PC-3 (cell line): ENCODE results near the gene ENPP3. TPM values are rescaled to one million over a fixed set of nuclear protein-coding genes. Genes with fewer than 3 reads are reported as not detected.

ENCODE experiments used
- ATAC-seq: fragments of 200-7000 bp; cut with Tn5 transposase; 2 replicates; pipeline ENCODE4 v1.9.1; 2020; ENCODE audit warnings: mild to moderate bottlenecking, moderate library complexity
- BruUV-seq: library from RNA; stranded (reverse); fragments of 400-500 nt; replicated peaks from 2 replicates; lab custom pipeline; 2021; lab: Mats Ljungman, UMichigan
- CTCF ChIA-PET: fragments of 300-600 bp; sonication (Branson Sonifier 250); formaldehyde crosslinking; loops from one replicate; lab custom pipeline; 2022; ENCODE audit warnings: antibody characterized with exemption; lab: Charles Lee
- POLR2A ChIA-PET: fragments of 300-600 bp; sonication (Branson Sonifier 250); formaldehyde crosslinking; loops from one replicate; lab custom pipeline; 2022; ENCODE audit warnings: antibody characterized with exemption; ENCODE audit not compliant: unreplicated experiment; lab: Charles Lee
- DNase-seq: peaks from one replicate; pipeline ENCODE4 v3.0.0-alpha.2; 2015
- H2AFZ ChIP-seq: fragments of 300-600 bp; sonication (generic); 2 replicates; pipeline ENCODE4 v1.6.0; 2016; ENCODE audit warnings: antibody characterized with exemption, low read length
- H3F3A ChIP-seq: fragments of 300-600 bp; sonication (generic); one replicate; pipeline ENCODE4 v1.6.0; 2017; ENCODE audit warnings: antibody characterized with exemption, low read length, control low read depth, mild to moderate bottlenecking; ENCODE audit not compliant: unreplicated experiment
- H3K27ac ChIP-seq: fragments of 300-600 bp; sonication (generic); 2 replicates; pipeline ENCODE4 v1.5.1; 2016; ENCODE audit warnings: mild to moderate bottlenecking, low read length
- H3K27me3 ChIP-seq: fragments of 300-600 bp; sonication (generic); 2 replicates; pipeline ENCODE4 v1.6.1; 2016; ENCODE audit warnings: low read length, mixed read lengths
- H3K36me3 ChIP-seq: fragments of 300-600 bp; sonication (generic); 2 replicates; pipeline ENCODE4 v1.6.1; 2016; ENCODE audit warnings: low read depth, mixed run types, low read length, mixed read lengths
- H3K4me1 ChIP-seq: fragments of 300-600 bp; sonication (generic); 2 replicates; pipeline ENCODE4 v1.5.1; 2016; ENCODE audit warnings: low read length; ENCODE audit not compliant: insufficient read depth
- H3K4me2 ChIP-seq: fragments of 300-600 bp; sonication (generic); 2 replicates; pipeline ENCODE4 v1.6.0; 2016; ENCODE audit warnings: low read length
- H3K4me3 ChIP-seq: fragments of 300-600 bp; sonication (generic); 2 replicates; pipeline ENCODE4 v1.5.1; 2016; ENCODE audit warnings: mild to moderate bottlenecking, low read length, mixed read lengths
- H3K79me2 ChIP-seq: fragments of 300-600 bp; sonication (generic); 2 replicates; pipeline ENCODE4 v1.6.1; 2017; ENCODE audit warnings: low read length, mixed read lengths
- H3K9ac ChIP-seq: fragments of 300-600 bp; sonication (generic); 2 replicates; pipeline ENCODE4 v1.6.0; 2016; ENCODE audit warnings: mild to moderate bottlenecking, low read length
- H3K9me2 ChIP-seq: fragments of 300-600 bp; sonication (generic); replicated peaks from 2 replicates; pipeline ENCODE4 v1.6.1; 2016; ENCODE audit warnings: mixed run types, low read length, mixed read lengths
- H3K9me3 ChIP-seq: fragments of 300-600 bp; sonication (generic); 2 replicates; pipeline ENCODE4 v1.6.1; 2016; ENCODE audit warnings: low read length, mixed read lengths
- H4K20me1 ChIP-seq: fragments of 300-600 bp; sonication (generic); 2 replicates; pipeline ENCODE4 v1.6.1; 2016; ENCODE audit warnings: low read length, mixed read lengths
- CTCF ChIP-seq: fragments of 300-600 bp; sonication (generic); conservative IDR thresholded peaks from 2 replicates; pipeline ENCODE4 v1.5.1; 2017; ENCODE audit warnings: antibody characterized with exemption, low read depth, mild to moderate bottlenecking, low read length
- EZH2 ChIP-seq: fragments of 300-600 bp; sonication (generic); IDR thresholded peaks from one replicate; pipeline ENCODE4 v1.6.1; 2017; ENCODE audit warnings: antibody characterized with exemption, mild to moderate bottlenecking, low read length; ENCODE audit not compliant: unreplicated experiment
- EZH2phosphoT487 ChIP-seq: fragments of 300-600 bp; sonication (generic); IDR thresholded peaks from 2 replicates; pipeline ENCODE4 v1.6.1; 2018; ENCODE audit warnings: mild to moderate bottlenecking, antibody characterized with exemption, low read length, borderline replicate concordance
- intact Hi-C: fragments of 100-400 bp; cut with micrococcal nuclease; formaldehyde crosslinking; loops from 2 replicates; pipeline ENCODE4 v1.9.0; 2023
- total RNA-seq: library from RNA; depleted of rRNA; stranded (reverse); fragments of >200 nt; gene quantifications from 2 replicates; pipeline ENCODE4 v1.2.3, GENCODE V29; 2014

ENPP3 gene
- total RNA-seq, 1 experiment from 2014 or later: 0.18 TPM

GRCh38 chr6:131592935-131593334 is 44.2 kb upstream of the ENPP3 start:
- intact Hi-C loops: no loop called here
- no peaks in the 10 kb centered on the region for H3K27me3 ChIP-seq
- ChIA-PET CTCF (no interaction called here), POLR2A (no interaction called here)
- no peak for ATAC-seq
- H3K4me3 ChIP-seq: no peak overlapping the region
- H3K4me1 ChIP-seq: no peaks in the 10 kb centered on the region
- H2AFZ ChIP-seq: no peak overlapping the region
- H3K9ac ChIP-seq: no peak overlapping the region
- no peaks in the 10 kb centered on the region for H3K9me2 ChIP-seq
- H3K36me3 ChIP-seq: peaks cover 42% of the 10 kb centered on the region
- no TSS peak for BruUV-seq
- no peak overlapping the region for H3K4me2 ChIP-seq
- DNase-seq: no peak
- no peak for TF ChIP-seq EZH2phosphoT487
- no peaks in the 10 kb centered on the region for H3K9me3 ChIP-seq
- H4K20me1 ChIP-seq: no peaks in the 10 kb centered on the region
- H3K27ac ChIP-seq: no peak overlapping the region
- H3K79me2 ChIP-seq: no peaks in the 10 kb centered on the region
- no peaks in the 10 kb centered on the region for H3F3A ChIP-seq

DNA sequence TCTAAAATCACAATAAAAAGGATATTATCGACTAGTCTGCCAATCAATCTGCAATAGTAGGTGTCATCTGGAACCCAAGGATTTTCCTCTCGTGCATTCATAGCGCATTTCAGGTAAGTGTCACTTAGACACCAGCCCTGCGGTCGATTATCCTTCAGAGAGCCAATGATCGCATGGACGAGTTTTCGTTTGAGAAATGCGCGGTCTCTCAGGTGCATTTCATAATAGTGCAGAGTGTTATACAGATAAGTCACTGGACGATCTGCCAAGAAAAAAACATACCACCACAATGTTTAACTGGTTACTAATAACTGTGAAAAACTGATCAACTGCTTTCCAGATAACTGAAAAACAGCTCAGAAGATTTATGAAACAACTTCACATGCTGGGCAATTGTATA is 43.0 kb upstream of the ENPP3 start:
- intact Hi-C loops: no loop called here
- BruUV-seq: no TSS peak
- ChIA-PET CTCF (no interaction called here), POLR2A (no interaction called here)
- no peaks in the 10 kb centered on the region for H3F3A ChIP-seq
- H3K27ac ChIP-seq: no peak overlapping the region
- no peak overlapping the region for H2AFZ ChIP-seq
- TF ChIP-seq EZH2: no peak
- TF ChIP-seq CTCF: no peak
- TF ChIP-seq EZH2phosphoT487: no peak
- H3K79me2 ChIP-seq: no peaks in the 10 kb centered on the region
- ATAC-seq (no peak), DNase-seq (no peak)
- no peak overlapping the region for H3K4me3 ChIP-seq
- no peaks in the 10 kb centered on the region for H3K4me1 ChIP-seq
- H3K36me3 ChIP-seq: peaks cover 46% of the 10 kb centered on the region
- no peaks in the 10 kb centered on the region for H3K27me3 ChIP-seq
- no peaks in the 10 kb centered on the region for H4K20me1 ChIP-seq
- H3K9me3 ChIP-seq: no peaks in the 10 kb centered on the region
- H3K4me2 ChIP-seq: no peak overlapping the region
- H3K9ac ChIP-seq: no peak overlapping the region
- H3K9me2 ChIP-seq: no peaks in the 10 kb centered on the region

DNA sequence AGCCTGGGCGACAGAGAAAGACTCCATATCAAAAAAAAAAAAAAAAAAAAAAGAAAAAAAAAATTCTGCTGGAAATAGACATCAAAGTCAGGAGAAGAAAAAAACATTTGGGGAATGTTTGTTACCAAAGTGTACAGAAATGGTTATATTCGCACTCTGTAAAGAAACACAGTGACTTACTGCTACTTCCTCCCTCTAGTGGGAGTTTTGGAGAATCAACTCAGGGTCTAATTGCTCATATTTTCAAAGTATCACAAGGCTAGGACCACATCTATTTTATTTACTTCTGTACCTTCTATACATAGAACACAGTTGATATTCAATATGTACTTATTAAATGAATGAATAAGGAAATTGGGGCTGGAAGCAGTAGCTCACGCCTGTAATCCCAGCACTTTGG is 39.7 kb upstream of the ENPP3 start:
- Histone ChIP-seq H3K79me2 (no peaks in the 10 kb centered on the region), H4K20me1 (no peaks in the 10 kb centered on the region), H2AFZ (no peak overlapping the region), H3K4me2 (no peak overlapping the region), H3K36me3 (peaks cover 43% of the 10 kb centered on the region), H3F3A (no peaks in the 10 kb centered on the region), H3K9me3 (no peaks in the 10 kb centered on the region), H3K4me3 (no peak overlapping the region), H3K27me3 (no peaks in the 10 kb centered on the region), H3K27ac (no peak overlapping the region), H3K4me1 (no peaks in the 10 kb centered on the region), H3K9me2 (no peaks in the 10 kb centered on the region), H3K9ac (no peak overlapping the region)
- DNase-seq: peak; percentile 4
- intact Hi-C loops: no loop called here
- TF ChIP-seq CTCF (peak; percentile 42; the same call in 1 of the 2 replicates), EZH2 (no peak), EZH2phosphoT487 (no peak)
- CTCF ChIA-PET: no interaction called here
- BruUV-seq: no TSS peak
- POLR2A ChIA-PET: no interaction called here
- ATAC-seq: no peak
